ENCODE results near the gene TMEM253. TPM values are rescaled to one million over a fixed set of nuclear protein-coding genes. Genes with fewer than 3 reads are reported as not detected.

TMEM253 gene
- total and polyA plus RNA-seq, 9 of the 15 experiments (the other 6 are each of a cell fraction or from before 2014, with no cell fraction given) = 0.11 to 0.61 (median 0.26) TPM; not detected in 3

DNA sequence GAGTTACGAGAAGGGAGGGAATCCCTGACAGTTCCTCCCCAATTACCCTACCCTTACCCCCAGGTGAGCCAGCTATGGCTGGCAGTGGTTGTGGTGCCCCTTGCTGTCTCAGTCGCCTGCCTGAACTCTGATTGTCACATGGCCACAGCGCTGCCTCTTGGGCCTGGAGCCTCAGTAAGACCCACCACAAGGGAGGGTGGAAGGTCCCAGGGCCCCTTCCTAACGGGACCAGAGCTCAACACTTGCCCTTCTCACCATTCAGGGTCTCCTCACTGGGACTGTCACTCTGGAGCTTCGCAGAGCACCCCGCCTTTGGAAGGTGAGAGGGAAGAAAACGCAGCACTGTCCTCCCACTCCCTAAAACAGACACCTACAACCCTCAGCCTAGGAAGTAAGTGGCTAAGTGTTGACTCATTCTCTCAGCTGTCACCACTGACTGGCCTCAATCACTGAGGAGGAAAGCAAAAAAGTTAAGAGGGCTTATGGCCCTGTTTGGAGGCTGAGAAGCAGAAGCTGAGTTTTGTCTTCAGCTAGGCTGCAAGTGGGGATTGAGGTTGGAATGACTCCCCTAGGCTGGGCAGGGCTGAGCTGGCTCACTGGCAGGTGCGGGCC lies 1.0 kb downstream of the TMEM253 start (continued):
- TF ChIP-seq CEBPB (tag; IDR thresholded peaks at IDR 0.05) = no peak
- no peak for TF ChIP-seq RBM14 (IDR thresholded peaks at IDR 0.05; ENCODE audit: borderline replicate concordance, insufficient read depth, low read depth, low read length)
- no peak for TF ChIP-seq SMARCC2 (IDR thresholded peaks at IDR 0.05; ENCODE audit: low read depth)
- no peak for TF ChIP-seq CREBBP (IDR thresholded peaks at IDR 0.05; ENCODE audit: low read depth, low read length)
- TF ChIP-seq NBN (IDR thresholded peaks at IDR 0.05; ENCODE audit: low read depth) = no peak
- no peak for TF ChIP-seq RBM39 (optimal IDR thresholded peaks at IDR 0.05; ENCODE audit: low read depth, low read length)
- TF ChIP-seq ZNF644 (tag; IDR thresholded peaks at IDR 0.05; ENCODE audit: low read depth) = no peak
- TF ChIP-seq, protein P1, sequence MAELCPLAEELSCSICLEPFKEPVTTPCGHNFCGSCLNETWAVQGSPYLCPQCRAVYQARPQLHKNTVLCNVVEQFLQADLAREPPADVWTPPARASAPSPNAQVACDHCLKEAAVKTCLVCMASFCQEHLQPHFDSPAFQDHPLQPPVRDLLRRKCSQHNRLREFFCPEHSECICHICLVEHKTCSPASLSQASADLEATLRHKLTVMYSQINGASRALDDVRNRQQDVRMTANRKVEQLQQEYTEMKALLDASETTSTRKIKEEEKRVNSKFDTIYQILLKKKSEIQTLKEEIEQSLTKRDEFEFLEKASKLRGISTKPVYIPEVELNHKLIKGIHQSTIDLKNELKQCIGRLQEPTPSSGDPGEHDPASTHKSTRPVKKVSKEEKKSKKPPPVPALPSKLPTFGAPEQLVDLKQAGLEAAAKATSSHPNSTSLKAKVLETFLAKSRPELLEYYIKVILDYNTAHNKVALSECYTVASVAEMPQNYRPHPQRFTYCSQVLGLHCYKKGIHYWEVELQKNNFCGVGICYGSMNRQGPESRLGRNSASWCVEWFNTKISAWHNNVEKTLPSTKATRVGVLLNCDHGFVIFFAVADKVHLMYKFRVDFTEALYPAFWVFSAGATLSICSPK (IDR thresholded peaks at IDR 0.05; ENCODE audit: borderline replicate concordance) = no peak
- TF ChIP-seq NFE2 (IDR thresholded peaks at IDR 0.05; ENCODE audit: low read depth) = peak; percentile 62
- TF ChIP-seq DPF2 (IDR thresholded peaks at IDR 0.05) = 0 out of 2 replicates have a peak, but pooled peaks have one; percentile 31
- no peak for TF ChIP-seq POU5F1 (IDR thresholded peaks at IDR 0.05; ENCODE audit: borderline replicate concordance, low read depth, low read length, partially characterized antibody)
- TF ChIP-seq KLF13 (tag; IDR thresholded peaks at IDR 0.05; ENCODE audit: borderline replicate concordance, low read depth) = no peak
- TF ChIP-seq GABPB2 (CRISPR knock-in tag; conservative IDR thresholded peaks at IDR 0.05) = no peak
- TF ChIP-seq HMG20B (CRISPR knock-in tag; IDR thresholded peaks at IDR 0.05) = no peak
- TF ChIP-seq, protein P2, sequence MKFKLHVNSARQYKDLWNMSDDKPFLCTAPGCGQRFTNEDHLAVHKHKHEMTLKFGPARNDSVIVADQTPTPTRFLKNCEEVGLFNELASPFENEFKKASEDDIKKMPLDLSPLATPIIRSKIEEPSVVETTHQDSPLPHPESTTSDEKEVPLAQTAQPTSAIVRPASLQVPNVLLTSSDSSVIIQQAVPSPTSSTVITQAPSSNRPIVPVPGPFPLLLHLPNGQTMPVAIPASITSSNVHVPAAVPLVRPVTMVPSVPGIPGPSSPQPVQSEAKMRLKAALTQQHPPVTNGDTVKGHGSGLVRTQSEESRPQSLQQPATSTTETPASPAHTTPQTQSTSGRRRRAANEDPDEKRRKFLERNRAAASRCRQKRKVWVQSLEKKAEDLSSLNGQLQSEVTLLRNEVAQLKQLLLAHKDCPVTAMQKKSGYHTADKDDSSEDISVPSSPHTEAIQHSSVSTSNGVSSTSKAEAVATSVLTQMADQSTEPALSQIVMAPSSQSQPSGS (CRISPR knock-in tag; IDR thresholded peaks at IDR 0.05) = no peak
- no peak for TF ChIP-seq ZBTB1 (CRISPR knock-in tag; IDR thresholded peaks at IDR 0.05; ENCODE audit: borderline replicate concordance, low read depth)
- TF ChIP-seq KLF16 (IDR thresholded peaks at IDR 0.05) = no peak
- TF ChIP-seq, protein P3, sequence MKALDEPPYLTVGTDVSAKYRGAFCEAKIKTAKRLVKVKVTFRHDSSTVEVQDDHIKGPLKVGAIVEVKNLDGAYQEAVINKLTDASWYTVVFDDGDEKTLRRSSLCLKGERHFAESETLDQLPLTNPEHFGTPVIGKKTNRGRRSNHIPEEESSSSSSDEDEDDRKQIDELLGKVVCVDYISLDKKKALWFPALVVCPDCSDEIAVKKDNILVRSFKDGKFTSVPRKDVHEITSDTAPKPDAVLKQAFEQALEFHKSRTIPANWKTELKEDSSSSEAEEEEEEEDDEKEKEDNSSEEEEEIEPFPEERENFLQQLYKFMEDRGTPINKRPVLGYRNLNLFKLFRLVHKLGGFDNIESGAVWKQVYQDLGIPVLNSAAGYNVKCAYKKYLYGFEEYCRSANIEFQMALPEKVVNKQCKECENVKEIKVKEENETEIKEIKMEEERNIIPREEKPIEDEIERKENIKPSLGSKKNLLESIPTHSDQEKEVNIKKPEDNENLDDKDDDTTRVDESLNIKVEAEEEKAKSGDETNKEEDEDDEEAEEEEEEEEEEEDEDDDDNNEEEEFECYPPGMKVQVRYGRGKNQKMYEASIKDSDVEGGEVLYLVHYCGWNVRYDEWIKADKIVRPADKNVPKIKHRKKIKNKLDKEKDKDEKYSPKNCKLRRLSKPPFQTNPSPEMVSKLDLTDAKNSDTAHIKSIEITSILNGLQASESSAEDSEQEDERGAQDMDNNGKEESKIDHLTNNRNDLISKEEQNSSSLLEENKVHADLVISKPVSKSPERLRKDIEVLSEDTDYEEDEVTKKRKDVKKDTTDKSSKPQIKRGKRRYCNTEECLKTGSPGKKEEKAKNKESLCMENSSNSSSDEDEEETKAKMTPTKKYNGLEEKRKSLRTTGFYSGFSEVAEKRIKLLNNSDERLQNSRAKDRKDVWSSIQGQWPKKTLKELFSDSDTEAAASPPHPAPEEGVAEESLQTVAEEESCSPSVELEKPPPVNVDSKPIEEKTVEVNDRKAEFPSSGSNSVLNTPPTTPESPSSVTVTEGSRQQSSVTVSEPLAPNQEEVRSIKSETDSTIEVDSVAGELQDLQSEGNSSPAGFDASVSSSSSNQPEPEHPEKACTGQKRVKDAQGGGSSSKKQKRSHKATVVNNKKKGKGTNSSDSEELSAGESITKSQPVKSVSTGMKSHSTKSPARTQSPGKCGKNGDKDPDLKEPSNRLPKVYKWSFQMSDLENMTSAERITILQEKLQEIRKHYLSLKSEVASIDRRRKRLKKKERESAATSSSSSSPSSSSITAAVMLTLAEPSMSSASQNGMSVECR (CRISPR knock-in tag; IDR thresholded peaks at IDR 0.05) = no peak
- no peak for TF ChIP-seq ZNF316 (IDR thresholded peaks at IDR 0.05)
- 0 out of 2 replicates have a peak, but pooled peaks have one; percentile 23 for TF ChIP-seq L3MBTL2 (IDR thresholded peaks at IDR 0.05)
- TF ChIP-seq, protein P4, sequence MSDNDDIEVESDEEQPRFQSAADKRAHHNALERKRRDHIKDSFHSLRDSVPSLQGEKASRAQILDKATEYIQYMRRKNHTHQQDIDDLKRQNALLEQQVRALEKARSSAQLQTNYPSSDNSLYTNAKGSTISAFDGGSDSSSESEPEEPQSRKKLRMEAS (CRISPR knock-in tag; IDR thresholded peaks at IDR 0.05) = no peak
- no peak for TF ChIP-seq CHD1 (IDR thresholded peaks at IDR 0.05; ENCODE audit: low read length)
- TF ChIP-seq ZSCAN29 (IDR thresholded peaks at IDR 0.05) = no peak

Measured in K562 (cell line).